Left ventricle myocardium inferior (tissue), 1 donor: Measurements from ENCODE around the gene MTO1. TPM values are rescaled to one million over a fixed set of nuclear protein-coding genes. Genes with fewer than 3 reads are reported as not detected.

ENCODE experiments used
- DNase-seq: peaks from one replicate; pipeline ENCODE4 v3.0.0-alpha.2; 2020
- H3K27ac ChIP-seq: fragments of 200-600 bp; replicated peaks from 2 replicates; pipeline ENCODE4 v1.8.0; 2021
- H3K27me3 ChIP-seq: fragments of 200-600 bp; 2 replicates; pipeline ENCODE4 v1.8.0; 2021; ENCODE audit warnings: low read depth
- H3K36me3 ChIP-seq: fragments of 200-600 bp; 2 replicates; pipeline ENCODE4 v1.8.0; 2021
- H3K4me1 ChIP-seq: fragments of 200-600 bp; 2 replicates; pipeline ENCODE4 v1.8.0; 2021
- H3K4me3 ChIP-seq: fragments of 200-600 bp; 2 replicates; pipeline ENCODE4 v1.8.0; 2021; ENCODE audit warnings: mild to moderate bottlenecking, moderate library complexity
- H3K9me3 ChIP-seq: fragments of 200-600 bp; replicated peaks from 2 replicates; pipeline ENCODE4 v1.8.0; 2021
- CTCF ChIP-seq: fragments of 200-600 bp; IDR thresholded peaks from 2 replicates; pipeline ENCODE4 v1.8.0; 2021; ENCODE audit warnings: antibody characterized with exemption, mild to moderate bottlenecking, borderline replicate concordance
- intact Hi-C: fragments of 100-400 bp; cut with micrococcal nuclease; formaldehyde crosslinking; loops from one replicate; pipeline ENCODE4 v1.11.0; 2022
- total RNA-seq: library from RNA; stranded (reverse); fragmentation: NEBNext Ultra II Directional; extraction: Animal tissue kit (Norgen Biotek cat#: 25700); gene quantifications from one replicate; pipeline ENCODE4 v1.2.1, GENCODE V29; 2021
- donor health status: DM: no; HTN: yes; CAD: no; lungs with severe emphysema.

The MTO1 gene
- total RNA-seq, 1 donor from 2014 or later, result 30.4 TPM

- Histone ChIP-seq H3K27me3 (no peaks in the 10 kb centered on the region), H3K4me3 (no peak overlapping the region), H3K9me3 (no peaks in the 10 kb centered on the region), H3K4me1 (peaks cover 36% of the 10 kb centered on the region), H3K36me3 (peaks cover 10% of the 10 kb centered on the region), H3K27ac (no peak overlapping the region)
- no peak for TF ChIP-seq CTCF
- intact Hi-C loops, result no loop called here
- no peak for DNase-seq
Measured at GRCh38 chr6:73460056-73460455, 1.5 kb upstream of the MTO1 start.

GRCh38 chr6:73471686-73472290 lies 10.3 kb downstream of the MTO1 start:
- no peak for TF ChIP-seq CTCF
- no peaks in the 10 kb centered on the region for H3K4me1 ChIP-seq
- H3K27ac ChIP-seq, result no peak overlapping the region
- H3K27me3 ChIP-seq, result no peaks in the 10 kb centered on the region
- intact Hi-C loops, result no loop called here
- H3K4me3 ChIP-seq, result no peak overlapping the region
- H3K9me3 ChIP-seq, result no peaks in the 10 kb centered on the region
- H3K36me3 ChIP-seq, result peaks cover 100% of the 10 kb centered on the region
- DNase-seq, result no peak

GRCh38 chr6:73476723-73477122 lies 15.2 kb downstream of the MTO1 start:
- Histone ChIP-seq H3K27ac (no peak overlapping the region), H3K9me3 (no peaks in the 10 kb centered on the region), H3K4me1 (no peaks in the 10 kb centered on the region), H3K27me3 (no peaks in the 10 kb centered on the region), H3K36me3 (peaks cover 95% of the 10 kb centered on the region), H3K4me3 (no peak overlapping the region)
- no peak for TF ChIP-seq CTCF
- intact Hi-C loops, result no loop called here
- DNase-seq, result no peak

GRCh38 chr6:73477407-73477806 lies 15.9 kb downstream of the MTO1 start:
- DNase-seq, result no peak
- peaks cover 95% of the 10 kb centered on the region for H3K36me3 ChIP-seq
- no peaks in the 10 kb centered on the region for H3K4me1 ChIP-seq
- H3K27me3 ChIP-seq, result no peaks in the 10 kb centered on the region
- intact Hi-C loops, result no loop called here
- TF ChIP-seq CTCF, result no peak
- no peaks in the 10 kb centered on the region for H3K9me3 ChIP-seq
- no peak overlapping the region for H3K4me3 ChIP-seq
- no peak overlapping the region for H3K27ac ChIP-seq

- no peak overlapping the region for H3K27ac ChIP-seq
- H3K36me3 ChIP-seq, result peaks cover 97% of the 10 kb centered on the region
- DNase-seq, result no peak
- no peaks in the 10 kb centered on the region for H3K27me3 ChIP-seq
- no peaks in the 10 kb centered on the region for H3K9me3 ChIP-seq
- no peak for TF ChIP-seq CTCF
- H3K4me3 ChIP-seq, result no peak overlapping the region
- H3K4me1 ChIP-seq, result no peaks in the 10 kb centered on the region
- intact Hi-C loops, result no loop called here
Measured at GRCh38 chr6:73481969-73482368, 20.4 kb downstream of the MTO1 start.

- intact Hi-C loops, result no loop called here
- no peak for DNase-seq
- no peak overlapping the region for H3K27ac ChIP-seq
- TF ChIP-seq CTCF, result no peak
- H3K4me1 ChIP-seq, result no peaks in the 10 kb centered on the region
- H3K9me3 ChIP-seq, result no peaks in the 10 kb centered on the region
- H3K36me3 ChIP-seq, result peaks cover 100% of the 10 kb centered on the region
- no peak overlapping the region for H3K4me3 ChIP-seq
- H3K27me3 ChIP-seq, result no peaks in the 10 kb centered on the region
Measured at GRCh38 chr6:73484438-73484837, 22.9 kb downstream of the MTO1 start.
